ENCODE measurements around the gene PAOX.

The PAOX gene

DNA sequence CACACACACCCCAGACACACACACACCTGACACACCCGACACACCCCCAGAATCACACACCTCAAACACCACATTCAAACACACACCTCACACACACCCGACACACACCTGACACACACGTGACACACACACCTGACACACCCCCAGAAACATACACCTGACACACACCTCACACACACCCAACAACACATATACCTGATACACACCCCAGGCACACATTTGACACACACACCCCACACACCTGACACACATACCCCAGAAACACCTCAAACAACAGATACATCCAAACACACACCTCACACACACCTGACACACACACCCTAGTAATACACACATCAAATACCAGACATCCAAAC lies 41.7 kb upstream of the PAOX start (continued):
- TF ChIP-seq ZNF157 (tag by site-specific recombination; IDR thresholded peaks at IDR 0.05) (no peak), ZNF302 (tag by site-specific recombination; IDR thresholded peaks at IDR 0.05; ENCODE audit: low read depth) (no peak), ZNF510 (tag by site-specific recombination; IDR thresholded peaks at IDR 0.05; ENCODE audit: insufficient replicate concordance) (no peak), ZBTB26 (tag by site-specific recombination; optimal IDR thresholded peaks at IDR 0.05) (no peak), ZNF776 (tag by site-specific recombination; IDR thresholded peaks at IDR 0.05; ENCODE audit: borderline replicate concordance) (0 out of 2 replicates have a peak, but pooled peaks have one; percentile 15), ZNF404 (tag by site-specific recombination; IDR thresholded peaks at IDR 0.05) (0 out of 2 replicates have a peak, but pooled peaks have one; percentile 5), ZNF623 (tag by site-specific recombination; IDR thresholded peaks at IDR 0.05) (no peak), HOXC10 (CRISPR knock-in tag; IDR thresholded peaks at IDR 0.05) (no peak), ZNF624 (tag by site-specific recombination; IDR thresholded peaks at IDR 0.05) (no peak), ZNF560 (tag by site-specific recombination; IDR thresholded peaks at IDR 0.05; ENCODE audit: borderline replicate concordance) (no peak), ZNF660 (tag by site-specific recombination; IDR thresholded peaks at IDR 0.05) (no peak), ZNF394 (tag by site-specific recombination; IDR thresholded peaks at IDR 0.05; ENCODE audit: borderline replicate concordance) (no peak), ZFP37 (tag by site-specific recombination; IDR thresholded peaks at IDR 0.05) (no peak), ZNF292 (tag by site-specific recombination; IDR thresholded peaks at IDR 0.05; ENCODE audit: borderline replicate concordance, low read depth) (no peak), ZNF621 (tag by site-specific recombination; IDR thresholded peaks at IDR 0.05) (peak; percentile 11; the same call in 1 of the 2 replicates), ZNF112 (tag by site-specific recombination; IDR thresholded peaks at IDR 0.05) (no peak), GLI4 (tag by site-specific recombination; IDR thresholded peaks at IDR 0.05) (no peak), BCL11A (tag by site-specific recombination; IDR thresholded peaks at IDR 0.05; ENCODE audit: low read depth) (no peak), ELK4 (IDR thresholded peaks at IDR 0.05; ENCODE audit: borderline replicate concordance, low read depth, low read length) (no peak), YY2 (tag by site-specific recombination; IDR thresholded peaks at IDR 0.05) (no peak), ZNF132 (tag by site-specific recombination; IDR thresholded peaks at IDR 0.05; ENCODE audit: borderline replicate concordance) (no peak), ZNF707 (tag by site-specific recombination; IDR thresholded peaks at IDR 0.05) (peak; percentile 56; the same call in 1 of the 2 replicates), ZNF48 (tag by site-specific recombination; IDR thresholded peaks at IDR 0.05) (no peak), ZNF148 (tag by site-specific recombination; IDR thresholded peaks at IDR 0.05; ENCODE audit: borderline replicate concordance) (0 out of 2 replicates have a peak, but pooled peaks have one; percentile 13), FEZF1 (tag by site-specific recombination; IDR thresholded peaks at IDR 0.05) (no peak), ZSCAN16 (tag by site-specific recombination; IDR thresholded peaks at IDR 0.05) (no peak), ZNF324 (tag by site-specific recombination; IDR thresholded peaks at IDR 0.05) (no peak), ZNF791 (tag by site-specific recombination; IDR thresholded peaks at IDR 0.05) (no peak)
- TF ChIP-seq, protein P1, sequence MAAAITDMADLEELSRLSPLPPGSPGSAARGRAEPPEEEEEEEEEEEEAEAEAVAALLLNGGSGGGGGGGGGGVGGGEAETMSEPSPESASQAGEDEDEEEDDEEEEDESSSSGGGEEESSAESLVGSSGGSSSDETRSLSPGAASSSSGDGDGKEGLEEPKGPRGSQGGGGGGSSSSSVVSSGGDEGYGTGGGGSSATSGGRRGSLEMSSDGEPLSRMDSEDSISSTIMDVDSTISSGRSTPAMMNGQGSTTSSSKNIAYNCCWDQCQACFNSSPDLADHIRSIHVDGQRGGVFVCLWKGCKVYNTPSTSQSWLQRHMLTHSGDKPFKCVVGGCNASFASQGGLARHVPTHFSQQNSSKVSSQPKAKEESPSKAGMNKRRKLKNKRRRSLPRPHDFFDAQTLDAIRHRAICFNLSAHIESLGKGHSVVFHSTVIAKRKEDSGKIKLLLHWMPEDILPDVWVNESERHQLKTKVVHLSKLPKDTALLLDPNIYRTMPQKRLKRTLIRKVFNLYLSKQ (tag by site-specific recombination; IDR thresholded peaks at IDR 0.05; ENCODE audit: borderline replicate concordance), result no peak
- TF ChIP-seq, protein P2, sequence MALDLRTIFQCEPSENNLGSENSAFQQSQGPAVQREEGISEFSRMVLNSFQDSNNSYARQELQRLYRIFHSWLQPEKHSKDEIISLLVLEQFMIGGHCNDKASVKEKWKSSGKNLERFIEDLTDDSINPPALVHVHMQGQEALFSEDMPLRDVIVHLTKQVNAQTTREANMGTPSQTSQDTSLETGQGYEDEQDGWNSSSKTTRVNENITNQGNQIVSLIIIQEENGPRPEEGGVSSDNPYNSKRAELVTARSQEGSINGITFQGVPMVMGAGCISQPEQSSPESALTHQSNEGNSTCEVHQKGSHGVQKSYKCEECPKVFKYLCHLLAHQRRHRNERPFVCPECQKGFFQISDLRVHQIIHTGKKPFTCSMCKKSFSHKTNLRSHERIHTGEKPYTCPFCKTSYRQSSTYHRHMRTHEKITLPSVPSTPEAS (tag by site-specific recombination; IDR thresholded peaks at IDR 0.05), result 0 out of 2 replicates have a peak, but pooled peaks have one; percentile 5
- TF ChIP-seq, protein P3, sequence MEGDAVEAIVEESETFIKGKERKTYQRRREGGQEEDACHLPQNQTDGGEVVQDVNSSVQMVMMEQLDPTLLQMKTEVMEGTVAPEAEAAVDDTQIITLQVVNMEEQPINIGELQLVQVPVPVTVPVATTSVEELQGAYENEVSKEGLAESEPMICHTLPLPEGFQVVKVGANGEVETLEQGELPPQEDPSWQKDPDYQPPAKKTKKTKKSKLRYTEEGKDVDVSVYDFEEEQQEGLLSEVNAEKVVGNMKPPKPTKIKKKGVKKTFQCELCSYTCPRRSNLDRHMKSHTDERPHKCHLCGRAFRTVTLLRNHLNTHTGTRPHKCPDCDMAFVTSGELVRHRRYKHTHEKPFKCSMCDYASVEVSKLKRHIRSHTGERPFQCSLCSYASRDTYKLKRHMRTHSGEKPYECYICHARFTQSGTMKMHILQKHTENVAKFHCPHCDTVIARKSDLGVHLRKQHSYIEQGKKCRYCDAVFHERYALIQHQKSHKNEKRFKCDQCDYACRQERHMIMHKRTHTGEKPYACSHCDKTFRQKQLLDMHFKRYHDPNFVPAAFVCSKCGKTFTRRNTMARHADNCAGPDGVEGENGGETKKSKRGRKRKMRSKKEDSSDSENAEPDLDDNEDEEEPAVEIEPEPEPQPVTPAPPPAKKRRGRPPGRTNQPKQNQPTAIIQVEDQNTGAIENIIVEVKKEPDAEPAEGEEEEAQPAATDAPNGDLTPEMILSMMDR (tag by site-specific recombination; IDR thresholded peaks at IDR 0.05), result no peak

All from HEK293 (cell line).